Activated T-cell treated with anti-CD3 and anti-CD28 coated beads, Interleukin-2, amount 50 U/mL, for 24 hours (primary cell): ENCODE data around the gene PDCD4.

Experiments used
- DNase-seq: peaks from one replicate; pipeline ENCODE4 v3.0.0-alpha.2; 2020
- H3K27ac Mint-ChIP-seq: 2 replicates; pipeline ENCODE4 v1.8.0; 2020; ENCODE audit warnings: mild to moderate bottlenecking, mixed read lengths
- H3K27me3 Mint-ChIP-seq: 2 replicates; pipeline ENCODE4 v1.8.0; 2020; ENCODE audit warnings: mixed read lengths
- H3K36me3 Mint-ChIP-seq: 2 replicates; pipeline ENCODE4 v1.8.0; 2020; ENCODE audit warnings: low read depth, mixed read lengths
- H3K4me1 Mint-ChIP-seq: 2 replicates; pipeline ENCODE4 v1.8.0; 2020; ENCODE audit warnings: low read depth, mixed read lengths
- H3K4me3 Mint-ChIP-seq: 2 replicates; pipeline ENCODE4 v1.8.0; 2020; ENCODE audit warnings: mild to moderate bottlenecking, moderate library complexity, mixed read lengths
- H3K9me3 Mint-ChIP-seq: 2 replicates; pipeline ENCODE4 v1.8.0; 2020; ENCODE audit warnings: mixed read lengths

PDCD4 gene

GRCh38 chr10:110835841-110836240, 35.9 kb upstream of the PDCD4 start:
- H3K36me3 Mint-ChIP-seq, result no peaks in the 10 kb centered on the region
- H3K27me3 Mint-ChIP-seq, result no peaks in the 10 kb centered on the region
- H3K27ac Mint-ChIP-seq, result peak overlapping the region; percentile 20
- H3K9me3 Mint-ChIP-seq, result no peaks in the 10 kb centered on the region
- no peak overlapping the region for H3K4me3 Mint-ChIP-seq
- peaks cover 43% of the 10 kb centered on the region for H3K4me1 Mint-ChIP-seq
- no peak for DNase-seq

- no peak for DNase-seq
- Mint-ChIP-seq H3K4me1 (peaks cover 49% of the 10 kb centered on the region), H3K9me3 (no peaks in the 10 kb centered on the region), H3K36me3 (no peaks in the 10 kb centered on the region), H3K27me3 (no peaks in the 10 kb centered on the region), H3K4me3 (no peak overlapping the region), H3K27ac (no peak overlapping the region)
These were observed 35.0 kb upstream of the PDCD4 start for GRCh38 chr10:110836706-110837105.

GRCh38 chr10:110837418-110838171, 34.1 kb upstream of the PDCD4 start:
- peaks cover 54% of the 10 kb centered on the region for H3K4me1 Mint-ChIP-seq
- DNase-seq, result no peak
- no peak overlapping the region for H3K4me3 Mint-ChIP-seq
- no peak overlapping the region for H3K27ac Mint-ChIP-seq
- H3K9me3 Mint-ChIP-seq, result no peaks in the 10 kb centered on the region
- no peaks in the 10 kb centered on the region for H3K36me3 Mint-ChIP-seq
- no peaks in the 10 kb centered on the region for H3K27me3 Mint-ChIP-seq

GRCh38 chr10:110840225-110840922, 31.4 kb upstream of the PDCD4 start:
- Mint-ChIP-seq H3K27me3 (no peaks in the 10 kb centered on the region), H3K36me3 (no peaks in the 10 kb centered on the region), H3K9me3 (no peaks in the 10 kb centered on the region), H3K27ac (no peak overlapping the region), H3K4me1 (peaks cover 62% of the 10 kb centered on the region), H3K4me3 (no peak overlapping the region)
- no peak for DNase-seq

GRCh38 chr10:110840923-110841428, 30.8 kb upstream of the PDCD4 start:
- Mint-ChIP-seq H3K27ac (peak overlapping the region; percentile 31), H3K27me3 (no peaks in the 10 kb centered on the region), H3K4me1 (peaks cover 61% of the 10 kb centered on the region), H3K4me3 (no peak overlapping the region), H3K36me3 (no peaks in the 10 kb centered on the region), H3K9me3 (no peaks in the 10 kb centered on the region)
- DNase-seq, result no peak

- H3K9me3 Mint-ChIP-seq, result no peaks in the 10 kb centered on the region
- H3K36me3 Mint-ChIP-seq, result no peaks in the 10 kb centered on the region
- no peaks in the 10 kb centered on the region for H3K27me3 Mint-ChIP-seq
- peak overlapping the region; percentile 75 for H3K27ac Mint-ChIP-seq
- H3K4me3 Mint-ChIP-seq, result peak overlapping the region; percentile 11
- peaks cover 60% of the 10 kb centered on the region for H3K4me1 Mint-ChIP-seq
- DNase-seq, result no peak
These were observed 29.9 kb upstream of the PDCD4 start for GRCh38 chr10:110841767-110842267.

GRCh38 chr10:110842326-110842904, 29.3 kb upstream of the PDCD4 start:
- H3K36me3 Mint-ChIP-seq, result no peaks in the 10 kb centered on the region
- peak overlapping the region; percentile 75 for H3K27ac Mint-ChIP-seq
- no peak overlapping the region for H3K4me3 Mint-ChIP-seq
- H3K27me3 Mint-ChIP-seq, result no peaks in the 10 kb centered on the region
- H3K9me3 Mint-ChIP-seq, result no peaks in the 10 kb centered on the region
- no peak for DNase-seq
- peaks cover 55% of the 10 kb centered on the region for H3K4me1 Mint-ChIP-seq

GRCh38 chr10:110843031-110843430, 28.7 kb upstream of the PDCD4 start:
- no peaks in the 10 kb centered on the region for H3K36me3 Mint-ChIP-seq
- H3K4me1 Mint-ChIP-seq, result peaks cover 52% of the 10 kb centered on the region
- no peaks in the 10 kb centered on the region for H3K9me3 Mint-ChIP-seq
- no peaks in the 10 kb centered on the region for H3K27me3 Mint-ChIP-seq
- peak overlapping the region; percentile 75 for H3K27ac Mint-ChIP-seq
- H3K4me3 Mint-ChIP-seq, result peak overlapping the region; percentile 37
- no peak for DNase-seq

GRCh38 chr10:110843796-110844616, 27.7 kb upstream of the PDCD4 start:
- DNase-seq, result no peak
- Mint-ChIP-seq H3K27me3 (no peaks in the 10 kb centered on the region), H3K4me3 (no peak overlapping the region), H3K9me3 (no peaks in the 10 kb centered on the region), H3K4me1 (peaks cover 54% of the 10 kb centered on the region), H3K36me3 (no peaks in the 10 kb centered on the region), H3K27ac (peak overlapping the region; percentile 75)

GRCh38 chr10:110844617-110844881, 27.2 kb upstream of the PDCD4 start:
- Mint-ChIP-seq H3K27ac (no peak overlapping the region), H3K27me3 (no peaks in the 10 kb centered on the region), H3K4me3 (no peak overlapping the region), H3K9me3 (no peaks in the 10 kb centered on the region), H3K36me3 (no peaks in the 10 kb centered on the region), H3K4me1 (peaks cover 57% of the 10 kb centered on the region)
- no peak for DNase-seq

- no peak for DNase-seq
- H3K27ac Mint-ChIP-seq, result no peak overlapping the region
- H3K9me3 Mint-ChIP-seq, result no peaks in the 10 kb centered on the region
- H3K4me1 Mint-ChIP-seq, result peaks cover 64% of the 10 kb centered on the region
- no peak overlapping the region for H3K4me3 Mint-ChIP-seq
- no peaks in the 10 kb centered on the region for H3K36me3 Mint-ChIP-seq
- no peaks in the 10 kb centered on the region for H3K27me3 Mint-ChIP-seq
These were observed 26.5 kb upstream of the PDCD4 start for GRCh38 chr10:110845192-110845755.

GRCh38 chr10:110845756-110846620, 25.7 kb upstream of the PDCD4 start:
- Mint-ChIP-seq H3K27ac (no peak overlapping the region), H3K9me3 (no peaks in the 10 kb centered on the region), H3K4me3 (no peak overlapping the region), H3K36me3 (no peaks in the 10 kb centered on the region), H3K27me3 (no peaks in the 10 kb centered on the region), H3K4me1 (peaks cover 71% of the 10 kb centered on the region)
- DNase-seq, result no peak

- no peak overlapping the region for H3K4me3 Mint-ChIP-seq
- no peak overlapping the region for H3K27ac Mint-ChIP-seq
- H3K4me1 Mint-ChIP-seq, result peaks cover 70% of the 10 kb centered on the region
- H3K9me3 Mint-ChIP-seq, result no peaks in the 10 kb centered on the region
- no peaks in the 10 kb centered on the region for H3K27me3 Mint-ChIP-seq
- DNase-seq, result no peak
- H3K36me3 Mint-ChIP-seq, result no peaks in the 10 kb centered on the region
These were observed 24.4 kb upstream of the PDCD4 start for GRCh38 chr10:110847374-110847773.
